Esophagus muscularis mucosa (tissue), 3 donors: ENCODE data around the gene CC2D2B.

Source experiments
- CTCF ChIP-seq, 3 experiments: fragments of 200-600 bp in 2 of 3; fragments of 450-650 bp in 1 of 3; sonication (generic) in 2 of 3; IDR thresholded peaks; one replicate each; pipeline ENCODE4 v1.5.1; 2017 to 2019; ENCODE audit warnings: antibody characterized with exemption in 3 of 3, mild to moderate bottlenecking in 2 of 3, moderate library complexity in 1 of 3
- POLR2A ChIP-seq: fragments of 450-650 bp; IDR thresholded peaks from one replicate; pipeline ENCODE4 v1.6.1; 2017; ENCODE audit warnings: antibody characterized with exemption, moderate library complexity, mild to moderate bottlenecking, low read depth

GRCh38 chr10:96053985-96054384 is 146.2 kb downstream of the CC2D2B start:
- TF ChIP-seq POLR2A (no peak), CTCF (IDR thresholded peaks at IDR 0.05) (no peak)
